ENCODE data around the gene PRRT2. TPM values are rescaled to one million over a fixed set of nuclear protein-coding genes. Genes with fewer than 3 reads are reported as not detected.

The PRRT2 gene
- total RNA-seq, 2 donors from 2014 or later = 8.2 to 15.7 TPM

- no peaks in the 10 kb centered on the region for H3K4me1 ChIP-seq (ENCODE audit: control insufficient read depth, insufficient read depth, low read length)
- no peak overlapping the region for H3K9ac ChIP-seq (ENCODE audit: extremely low read depth, low read length, poor library complexity, severe bottlenecking)
- 88 to 95% methylated on average over 5 to 9 of the region's 9 CpGs for WGBS, 2 experiments (ENCODE audit: insufficient coverage in 1 of 2, insufficient read length in 1 of 2)
- no peak for TF ChIP-seq CTCF (conservative IDR thresholded peaks at IDR 0.05)
- H3K4me3 ChIP-seq (ENCODE audit: low read length) = no peak overlapping the region
- H3K36me3 ChIP-seq (ENCODE audit: control insufficient read depth, insufficient read depth, low read length) = peaks cover 9% of the 10 kb centered on the region
- H3K9me3 ChIP-seq (ENCODE audit: control insufficient read depth, low read length) = no peaks in the 10 kb centered on the region
- Mint-ChIP-seq H3K9me3 (no peaks in the 10 kb centered on the region), H3K27me3 (ENCODE audit: insufficient read depth) (peaks cover 5% of the 10 kb centered on the region), H3K27ac (no peak overlapping the region), H3K4me3 (no peak overlapping the region), H3K4me1 (peaks cover 2% of the 10 kb centered on the region), H3K36me3 (ENCODE audit: low read depth) (peaks cover 20% of the 10 kb centered on the region)
- H3K27me3 ChIP-seq (ENCODE audit: control insufficient read depth, insufficient read depth, low read length, poor library complexity, severe bottlenecking) = no peaks in the 10 kb centered on the region
- no peak for DNase-seq
- no peak overlapping the region for H3K27ac ChIP-seq (ENCODE audit: low read depth, low read length)
Measured at GRCh38 chr16:29864205-29864604, 52.2 kb downstream of the PRRT2 start.

Other genes with a start within 250 kb of the PRRT2 start
- gene SPN, start 148.9 kb upstream of the PRRT2 start, total RNA-seq = under 1 TPM in 1 of 2 donors, not detected in 1; 0.86 TPM
- 100 to 1,000 TPM in 1 of 2 donors, 10 to 100 TPM in 1; 92.3 to 109 TPM for gene QPRT, start 133.0 kb upstream of the PRRT2 start, total RNA-seq
- gene C16orf54, start 66.2 kb upstream of the PRRT2 start, total RNA-seq = not detected
- gene ZG16, start 33.9 kb upstream of the PRRT2 start, total RNA-seq = not detected
- gene KIF22, start 21.4 kb upstream of the PRRT2 start, total RNA-seq = 100 to 1,000 TPM in 1 of 2 donors, 10 to 100 TPM in 1; 94.7 to 130 TPM
- gene MAZ, start 5.7 kb upstream of the PRRT2 start, total RNA-seq = 100 to 1,000 TPM; 320 to 325 TPM
- 10 to 100 TPM; 43.0 to 65.7 TPM for gene PAGR1, start 4.0 kb downstream of the PRRT2 start, total RNA-seq
- gene MVP, start 8.3 kb downstream of the PRRT2 start, total RNA-seq = 1 to 10 TPM; 3.0 to 8.0 TPM
- 10 to 100 TPM; 63.4 to 68.4 TPM for gene CDIPT, start 51.0 kb downstream of the PRRT2 start, total RNA-seq
- 10 to 100 TPM; 44.0 to 52.1 TPM for gene SEZ6L2, start 87.4 kb downstream of the PRRT2 start, total RNA-seq
- gene ASPHD1, start 88.3 kb downstream of the PRRT2 start, total RNA-seq = 1 to 10 TPM; 6.1 to 8.7 TPM
- gene KCTD13, start 114.0 kb downstream of the PRRT2 start, total RNA-seq = 10 to 100 TPM; 21.5 to 27.5 TPM
- 100 to 1,000 TPM; 122 to 136 TPM for gene TMEM219, start 149.9 kb downstream of the PRRT2 start, total RNA-seq
- gene TAOK2, start 161.7 kb downstream of the PRRT2 start, total RNA-seq = 10 to 100 TPM; 44.6 to 50.2 TPM
- 10 to 100 TPM in 1 of 2 donors, 1 to 10 TPM in 1; 9.4 to 13.9 TPM for gene HIRIP3, start 183.4 kb downstream of the PRRT2 start, total RNA-seq
- 10 to 100 TPM; 77.4 to 80.1 TPM for gene INO80E, start 184.0 kb downstream of the PRRT2 start, total RNA-seq
- 1 to 10 TPM; 6.2 to 9.9 TPM for gene DOC2A, start 198.8 kb downstream of the PRRT2 start, total RNA-seq
- not detected for gene C16orf92, start 211.0 kb downstream of the PRRT2 start, total RNA-seq
- 1 to 10 TPM; 3.3 to 3.5 TPM for gene TLCD3B, start 219.1 kb downstream of the PRRT2 start, total RNA-seq

Measured in endodermal cell (in vitro differentiated cells).